ACHN (cell line): ENCODE results near the gene RBM19.
"Not testable (repeated sequence)": the region's sequence is repeated elsewhere in the genome, so short reads cannot be mapped to it uniquely, and the experiment has no call there.

Experiments
- DNase-seq: peaks from one replicate; pipeline ENCODE4 v3.0.0-alpha.2; 2015
- in situ Hi-C: cut with HindIII; loops from 2 replicates; pipeline ENCODE4 v1.10.0; 2017; ENCODE audit warnings: low sequenced_read_pairs, low pct_ligation_motif_present, low pct_unique_long_range_greater_than_20kb

Gene RBM19

GRCh38 chr12:113833422-113833821 is 132.7 kb downstream of the RBM19 start:
- in situ Hi-C loops, result no loop called here
- no peak for DNase-seq

- no peak for DNase-seq
- in situ Hi-C loops, result no loop called here
Measured at GRCh38 chr12:113831476-113831875, 134.6 kb downstream of the RBM19 start.

GRCh38 chr12:113831016-113831415 is 135.1 kb downstream of the RBM19 start:
- DNase-seq, result no peak
- in situ Hi-C loops, result no loop called here

- in situ Hi-C loops, result no loop called here
- no peak for DNase-seq
Measured at GRCh38 chr12:113829212-113829611, 136.9 kb downstream of the RBM19 start.

- in situ Hi-C loops, result no loop called here
Measured at GRCh38 chr12:113827539-113828114, 138.5 kb downstream of the RBM19 start.

GRCh38 chr12:113826805-113827538 is 139.2 kb downstream of the RBM19 start:
- DNase-seq, result no peak
- in situ Hi-C loops, result no loop called here

More at GRCh38 chr12:113827539-113828114, 138.5 kb downstream of the RBM19 start:
- DNase-seq, result no peak

- no peak for DNase-seq
- in situ Hi-C loops, result no loop called here
Measured at GRCh38 chr12:113825705-113826104, 140.4 kb downstream of the RBM19 start.

GRCh38 chr12:113823816-113824215 is 142.3 kb downstream of the RBM19 start:
- no peak for DNase-seq
- in situ Hi-C loops, result no loop called here

- in situ Hi-C loops, result no loop called here
Measured at GRCh38 chr12:113823016-113823415, 143.1 kb downstream of the RBM19 start.

GRCh38 chr12:113820842-113821241 is 145.3 kb downstream of the RBM19 start:
- in situ Hi-C loops, result no loop called here
- no peak for DNase-seq

More at GRCh38 chr12:113823016-113823415, 143.1 kb downstream of the RBM19 start:
- DNase-seq, result no peak

- DNase-seq, result no peak
- in situ Hi-C loops, result no loop called here
Measured at GRCh38 chr12:113820309-113820708, 145.8 kb downstream of the RBM19 start.

GRCh38 chr12:113819495-113819894 is 146.6 kb downstream of the RBM19 start:
- in situ Hi-C loops, result no loop called here
- no peak for DNase-seq

GRCh38 chr12:113818833-113819232 is 147.3 kb downstream of the RBM19 start:
- in situ Hi-C loops, result no loop called here
- peak; percentile 41 for DNase-seq

GRCh38 chr12:113818283-113818682 is 147.8 kb downstream of the RBM19 start:
- DNase-seq, result no peak
- in situ Hi-C loops, result no loop called here

GRCh38 chr12:113816866-113817265 is 149.3 kb downstream of the RBM19 start:
- in situ Hi-C loops, result no loop called here
- no peak for DNase-seq

- no peak for DNase-seq
- in situ Hi-C loops, result no loop called here
Measured at GRCh38 chr12:113815031-113815430, 151.1 kb downstream of the RBM19 start.

GRCh38 chr12:113813229-113813541 is 152.9 kb downstream of the RBM19 start:
- no peak for DNase-seq
- in situ Hi-C loops, result no loop called here

- no peak for DNase-seq
- in situ Hi-C loops, result no loop called here
Measured at GRCh38 chr12:113812411-113813228, 153.5 kb downstream of the RBM19 start.

- DNase-seq, in situ Hi-C loops: not testable (repeated sequence)
Measured at GRCh38 chr12:113809462-113810220, 156.5 kb downstream of the RBM19 start.
